Endothelial cell of umbilical vein (primary cell): Measurements from ENCODE around the gene TMIE. TPM values are rescaled to one million over a fixed set of nuclear protein-coding genes. Genes with fewer than 3 reads are reported as not detected.

Experiments used
- BruUV-seq: library from RNA; stranded (reverse); fragments of 400-500 nt; replicated peaks from 2 replicates; lab custom pipeline; 2021; lab: Mats Ljungman, UMichigan
- CTCF ChIA-PET: fragments of 300-600, 350-600 bp; sonication (Branson Sonifier 250); formaldehyde crosslinking; loops from one replicate; lab custom pipeline; 2021; ENCODE audit warnings: antibody characterized with exemption, inconsistent platforms; lab: Charles Lee
- POLR2A ChIA-PET: fragments of 300-600, 350-600 bp; sonication (Branson Sonifier 250); formaldehyde crosslinking; loops from one replicate; lab custom pipeline; 2021; ENCODE audit warnings: antibody characterized with exemption, inconsistent platforms; lab: Charles Lee
- DNase-seq: peaks from one replicate; pipeline ENCODE4 v3.0.0-alpha.2; 2011; ENCODE audit warnings: low read depth, low spot score
- FAIRE-seq: peaks from 2 replicates; lab custom pipeline; 2011; peaks lifted over from hg19 to GRCh38; lab: Jason Lieb, UNC
- H2AFZ ChIP-seq: 2 replicates; pipeline ENCODE4 v1.6.0; 2012; ENCODE audit warnings: low read depth, low read length, control low read depth, inconsistent platforms
- H3K27ac ChIP-seq: 2 replicates; pipeline ENCODE4 v1.5.1; 2011; ENCODE audit warnings: low read depth, mild to moderate bottlenecking, control low read depth, low read length, moderate library complexity; ENCODE audit not compliant: insufficient read depth
- H3K27me3 ChIP-seq, 2 experiments: 2 replicates each; pipeline versions ENCODE4 v1.6.0 to v1.6.1; 2011; ENCODE audit warnings: low read length in 2 of 2, mixed read lengths in 1 of 2; ENCODE audit not compliant: control insufficient read depth in 2 of 2, insufficient read depth in 2 of 2
- H3K36me3 ChIP-seq, 2 experiments: 2 replicates in 1 of 2; 3 replicates in 1 of 2; pipeline ENCODE4 v1.5.1; 2011; ENCODE audit warnings: low read length in 2 of 2, mild to moderate bottlenecking in 1 of 2, moderate library complexity in 1 of 2; ENCODE audit not compliant: control insufficient read depth in 2 of 2, insufficient read depth in 2 of 2; ENCODE audit errors: extremely low read depth in 1 of 2
- H3K4me1 ChIP-seq: 3 replicates; pipeline ENCODE4 v1.5.1; 2011; ENCODE audit warnings: mild to moderate bottlenecking, low read length; ENCODE audit not compliant: control insufficient read depth, insufficient read depth; ENCODE audit errors: extremely low read depth
- H3K4me2 ChIP-seq: 2 replicates; pipeline ENCODE4 v1.6.1; 2011; ENCODE audit warnings: low read length, control low read depth, mixed read lengths; ENCODE audit not compliant: insufficient read depth
- H3K4me3 ChIP-seq, 3 experiments: fragments of 200-600 bp in 1 of 3; sonication (generic), shearing (Covaris generic) in 1 of 3; replicated peaks in 1 of 3; 2 replicates each; pipeline ENCODE4 v1.5.1; 2011 to 2016; ENCODE audit warnings: control low read depth in 3 of 3, low read length in 3 of 3, mild to moderate bottlenecking in 2 of 3, inconsistent platforms in 1 of 3, low read depth in 1 of 3, moderate library complexity in 1 of 3; ENCODE audit not compliant: insufficient read depth in 1 of 3
- H3K79me2 ChIP-seq: 2 replicates; pipeline ENCODE4 v1.6.0; 2012; ENCODE audit warnings: low read length, inconsistent platforms; ENCODE audit not compliant: control insufficient read depth, insufficient read depth
- H3K9ac ChIP-seq: replicated peaks from 2 replicates; pipeline ENCODE3; 2011; ENCODE audit warnings: low read length, control low read depth; ENCODE audit not compliant: insufficient read depth; ENCODE audit errors: extremely low read depth
- H3K9me1 ChIP-seq: replicated peaks from 3 replicates; pipeline ENCODE4 v1.6.0; 2011; ENCODE audit warnings: mild to moderate bottlenecking, low read length; ENCODE audit not compliant: control insufficient read depth, insufficient read depth; ENCODE audit errors: extremely low read depth
- H3K9me3 ChIP-seq: replicated peaks from 2 replicates; pipeline ENCODE4 v1.5.1; 2012; ENCODE audit warnings: low read length, inconsistent platforms; ENCODE audit not compliant: control insufficient read depth, insufficient read depth
- H4K20me1 ChIP-seq: replicated peaks from 2 replicates; pipeline ENCODE3; 2011; ENCODE audit warnings: mild to moderate bottlenecking, low read length; ENCODE audit not compliant: control insufficient read depth, insufficient read depth; ENCODE audit errors: extremely low read depth
- EZH2 ChIP-seq: IDR thresholded peaks from 2 replicates; pipeline ENCODE4 v1.6.1; 2012; ENCODE audit warnings: borderline replicate concordance, low read depth, mild to moderate bottlenecking, moderate library complexity, low read length, inconsistent platforms; ENCODE audit not compliant: severe bottlenecking
- FOS ChIP-seq: IDR thresholded peaks from 2 replicates; pipeline ENCODE4 v1.6.1; 2011; ENCODE audit warnings: mild to moderate bottlenecking, low read length, moderate library complexity, borderline replicate concordance; ENCODE audit not compliant: insufficient read depth
- GATA2 ChIP-seq: IDR thresholded peaks from 2 replicates; pipeline ENCODE4 v1.7.0; 2011; ENCODE audit warnings: low read depth, mild to moderate bottlenecking, moderate library complexity, mixed read lengths, low read length; ENCODE audit not compliant: insufficient read length, insufficient read depth
- JUN ChIP-seq: IDR thresholded peaks from 2 replicates; pipeline ENCODE4 v1.6.1; 2011; ENCODE audit warnings: borderline replicate concordance, low read depth; ENCODE audit not compliant: insufficient read length, insufficient read depth
- MAX ChIP-seq: IDR thresholded peaks from 2 replicates; pipeline ENCODE4 v1.6.1; 2011; ENCODE audit not compliant: insufficient read depth, insufficient read length
- MYC ChIP-seq: IDR thresholded peaks from one replicate; pipeline ENCODE4 v1.6.1; 2011; ENCODE audit warnings: mild to moderate bottlenecking, low read depth, low read length
- POLR2A ChIP-seq: IDR thresholded peaks from 2 replicates; pipeline ENCODE4 v1.6.1; 2012; ENCODE audit warnings: low read depth, mild to moderate bottlenecking, control low read depth, low read length
- POLR2AphosphoS5 ChIP-seq: IDR thresholded peaks from 2 replicates; pipeline ENCODE4 v1.6.1; 2012; ENCODE audit warnings: low read depth, mild to moderate bottlenecking, control low read depth, low read length, moderate library complexity; ENCODE audit not compliant: insufficient read depth
- dilution Hi-C: fragments of 300-500 bp; cut with MboI; formaldehyde crosslinking; loops from one replicate; pipeline ENCODE4 v1.15.0; 2019; ENCODE audit warnings: low sequenced_read_pairs; ENCODE audit not compliant: extremely low pct_ligation_motif_present
- intact Hi-C: fragments of 100-400 bp; cut with micrococcal nuclease; formaldehyde crosslinking; loops from one replicate; pipeline ENCODE4 v1.10.0; 2022
- polyA plus RNA-seq, 4 experiments: library from polyadenylated mRNA; depleted of rRNA in 3 of 4; stranded (reverse) in 3 of 4; unstranded in 1 of 4; fragments of >200 nt; gene quantifications; 2 replicates each; pipeline versions ENCODE4 v1.2.1 to v1.2.3, GENCODE V29; 2011 to 2012; ENCODE audit warnings: missing spikeins in 1 of 4
- total RNA-seq: library from RNA; stranded (reverse); gene quantifications from 2 replicates; pipeline ENCODE4 v1.2.3, GENCODE V29; 2021
- TF ChIP-seq, protein P1 (sequence below), 2 donors: IDR thresholded peaks; 1 replicate in 1 of 2; 2 replicates in 1 of 2; pipeline ENCODE4 v1.5.1; 2011; ENCODE audit warnings: low read length in 2 of 2, mild to moderate bottlenecking in 2 of 2, moderate library complexity in 2 of 2, control low read depth in 1 of 2, inconsistent platforms in 1 of 2, low read depth in 1 of 2; ENCODE audit not compliant: insufficient read depth in 1 of 2; ENCODE audit errors: extremely low read depth in 1 of 2

TMIE gene
- total and polyA plus RNA-seq, 2 donors (not counting 3 experiments of a cell fraction or from before 2014, with no cell fraction given), result 0.15 to 0.27 TPM

DNA sequence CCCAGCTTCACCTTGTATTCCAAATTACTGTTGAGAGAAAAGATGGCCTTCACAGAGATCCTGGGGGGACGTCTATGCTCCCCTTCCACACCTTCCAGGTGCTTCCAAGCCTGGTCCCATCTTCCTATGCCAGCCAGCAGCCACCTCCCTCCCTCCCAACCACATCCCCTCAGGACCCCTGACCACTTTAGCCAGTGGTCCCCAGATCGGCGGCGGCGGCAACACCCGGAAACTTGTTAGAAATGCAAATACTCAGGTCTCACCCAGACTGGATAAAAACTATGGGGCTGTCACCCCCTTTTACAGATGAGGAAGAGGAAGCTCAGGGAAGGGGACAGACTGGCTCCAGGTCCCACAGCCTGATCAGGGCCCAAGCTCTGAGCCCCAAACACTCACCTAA lies 54.5 kb downstream of the TMIE start:
- Histone ChIP-seq H3K9me1 (no peaks in the 10 kb centered on the region), H3K4me1 (no peaks in the 10 kb centered on the region), H3K9ac (no peak overlapping the region), H3K79me2 (no peaks in the 10 kb centered on the region), H3K27me3 (peaks cover 5 to 9% of the 10 kb centered on the region in 2 experiments), H3K4me3 (no peak overlapping the region), H3K36me3 (no peaks in the 10 kb centered on the region), H3K4me2 (no peak overlapping the region), H4K20me1 (no peaks in the 10 kb centered on the region), H2AFZ (no peak overlapping the region), H3K9me3 (no peaks in the 10 kb centered on the region), H3K27ac (no peak overlapping the region)
- BruUV-seq, result no TSS peak
- no peak for TF ChIP-seq POLR2AphosphoS5
- no peak for TF ChIP-seq MAX
- no peak for TF ChIP-seq MYC
- TF ChIP-seq, protein P1, sequence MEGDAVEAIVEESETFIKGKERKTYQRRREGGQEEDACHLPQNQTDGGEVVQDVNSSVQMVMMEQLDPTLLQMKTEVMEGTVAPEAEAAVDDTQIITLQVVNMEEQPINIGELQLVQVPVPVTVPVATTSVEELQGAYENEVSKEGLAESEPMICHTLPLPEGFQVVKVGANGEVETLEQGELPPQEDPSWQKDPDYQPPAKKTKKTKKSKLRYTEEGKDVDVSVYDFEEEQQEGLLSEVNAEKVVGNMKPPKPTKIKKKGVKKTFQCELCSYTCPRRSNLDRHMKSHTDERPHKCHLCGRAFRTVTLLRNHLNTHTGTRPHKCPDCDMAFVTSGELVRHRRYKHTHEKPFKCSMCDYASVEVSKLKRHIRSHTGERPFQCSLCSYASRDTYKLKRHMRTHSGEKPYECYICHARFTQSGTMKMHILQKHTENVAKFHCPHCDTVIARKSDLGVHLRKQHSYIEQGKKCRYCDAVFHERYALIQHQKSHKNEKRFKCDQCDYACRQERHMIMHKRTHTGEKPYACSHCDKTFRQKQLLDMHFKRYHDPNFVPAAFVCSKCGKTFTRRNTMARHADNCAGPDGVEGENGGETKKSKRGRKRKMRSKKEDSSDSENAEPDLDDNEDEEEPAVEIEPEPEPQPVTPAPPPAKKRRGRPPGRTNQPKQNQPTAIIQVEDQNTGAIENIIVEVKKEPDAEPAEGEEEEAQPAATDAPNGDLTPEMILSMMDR (IDR thresholded peaks at IDR 0.05; ENCODE audit: extremely low read depth in 1 of 2, insufficient read depth in 1 of 2, low read depth in 1 of 2, low read length in 2 of 2), result no peak
- no peak for TF ChIP-seq EZH2
- no peak for TF ChIP-seq FOS
- TF ChIP-seq GATA2, result no peak
- TF ChIP-seq POLR2A, result no peak
- no peak for TF ChIP-seq JUN
- POLR2A ChIA-PET, result no interaction called here
- dilution Hi-C loops (no loop called here), intact Hi-C loops (no loop called here)
- FAIRE-seq (no peak), DNase-seq (no peak)
- CTCF ChIA-PET, result no interaction called here
